Stomach (tissue), 9 donors: ENCODE measurements around the gene TTC28. TPM values are rescaled to one million over a fixed set of nuclear protein-coding genes. Genes with fewer than 3 reads are reported as not detected.

ENCODE experiments used
- DNase-seq, 2 donors: peaks; one replicate each; pipeline versions ENCODE4 v3.0.0 to v3.0.0-alpha.2; 2013 to 2019
- H3K27ac ChIP-seq, 5 donors: fragments of 200-600 bp in 4 of 5; sonication (generic) in 4 of 5; one replicate each; pipeline ENCODE4 v1.5.1; 2013 to 2019; ENCODE audit warnings: mild to moderate bottlenecking in 1 of 5, moderate library complexity in 1 of 5
- H3K27me3 ChIP-seq, 3 donors: fragments of 200-600 bp; sonication (generic); one replicate each; pipeline ENCODE4 v1.5.1; 2017 to 2019; ENCODE audit warnings: mixed run types in 1 of 3
- H3K36me3 ChIP-seq, 4 donors: fragments of 200-600 bp; sonication (generic); 1 replicate in 3 of 4; 2 replicates in 1 of 4; pipeline ENCODE4 v1.5.1; 2016 to 2019
- H3K4me1 ChIP-seq, 4 donors: fragments of 200-600 bp; sonication (generic); one replicate each; pipeline ENCODE4 v1.5.1; 2016 to 2019
- H3K4me3 ChIP-seq, 4 donors: fragments of 200-600 bp; sonication (generic) in 3 of 4; one replicate each; pipeline ENCODE4 v1.5.1; 2016 to 2019; ENCODE audit warnings: mild to moderate bottlenecking in 1 of 4
- H3K9me3 ChIP-seq, 4 donors: fragments of 200-600 bp; sonication (generic); one replicate each; pipeline ENCODE4 v1.5.1; 2016 to 2019
- CTCF ChIP-seq, 7 experiments: fragments of 450-650 bp in 4 of 7; fragments of 200-600 bp in 3 of 7; sonication (generic) in 3 of 7; IDR thresholded peaks; one replicate each; pipeline ENCODE4 v1.5.1; 2016 to 2019; ENCODE audit warnings: antibody characterized with exemption in 7 of 7, control low read depth in 2 of 7, mild to moderate bottlenecking in 1 of 7
- EP300 ChIP-seq: sonication (generic); formaldehyde crosslinking; IDR thresholded peaks from one replicate; pipeline ENCODE4 v1.6.1; 2017; ENCODE audit warnings: antibody characterized with exemption
- POLR2A ChIP-seq, 4 donors: fragments of 450-650 bp; IDR thresholded peaks; one replicate each; pipeline ENCODE4 v1.6.1; 2016; ENCODE audit warnings: antibody characterized with exemption in 4 of 4, control low read depth in 2 of 4, mild to moderate bottlenecking in 1 of 4, moderate library complexity in 1 of 4
- POLR2AphosphoS5 ChIP-seq, 3 donors: sonication (generic); formaldehyde crosslinking; IDR thresholded peaks; one replicate each; pipeline ENCODE4 v1.6.1; 2016; ENCODE audit warnings: antibody characterized with exemption in 3 of 3
- WGBS, 5 donors: extraction: QIAGEN DNeasy Blood & Tissue Kit in 3 of 5; methylation state at CpG; one replicate each; pipeline versions ENCODE4 v1.1.5 to v1.1.7; 2013 to 2018; 5-methylcytosine and 5-hydroxymethylcytosine counted together
- intact Hi-C: fragments of 100-400 bp; cut with DNase I; formaldehyde crosslinking; loops from one replicate; pipeline ENCODE4 v1.15.1; 2023; ENCODE audit warnings: low total_unique reads
- polyA plus RNA-seq, 3 donors: library from polyadenylated mRNA; stranded (reverse); fragments of 200-250 nt; gene quantifications; one replicate each; pipeline ENCODE4 v1.2.3, GENCODE V29; 2013
- total RNA-seq, 5 donors: library from RNA; depleted of rRNA; stranded (reverse); fragments of >200 nt; gene quantifications; one replicate each; pipeline versions ENCODE4 v1.1.0 to v1.2.3, GENCODE V29; 2014 to 2016
- donor health status: healthy with polysubstance abuse.
- donor health status: Bipolar disorder and iron deficiency.
- donor health status: healthy.

Gene TTC28
- total and polyA plus RNA-seq, 8 donors: 1.7 to 53.4 (median 24.6) TPM

- no peaks in the 10 kb centered on the region for H3K36me3 ChIP-seq
- TF ChIP-seq POLR2A (IDR thresholded peaks at IDR 0.05): no peak
- TF ChIP-seq EP300: no peak
- no peak for TF ChIP-seq POLR2AphosphoS5 (IDR thresholded peaks at IDR 0.05)
- no peak for TF ChIP-seq CTCF (IDR thresholded peaks at IDR 0.05)
- intact Hi-C loops: no loop called here
These were observed 229.5 kb downstream of the TTC28 start for GRCh38 chr22:28450109-28450508.

GRCh38 chr22:28449041-28449440, 230.6 kb downstream of the TTC28 start:
- Histone ChIP-seq H3K4me3 (no peak overlapping the region), H3K36me3 (no peaks in the 10 kb centered on the region), H3K27me3 (no peaks in the 10 kb centered on the region), H3K27ac (no peak overlapping the region), H3K9me3 (no peaks in the 10 kb centered on the region), H3K4me1 (peaks cover 0 to 9% (median 3%) of the 10 kb centered on the region in 4 donors)
- 83 to 100% (median 88%) methylated on average over 1 of the region's 1 CpG for WGBS, 5 donors
- DNase-seq: no peak
- intact Hi-C loops: loop anchor here (10.0 kb wide), 1 partner anchor 394 kb away; no protein-coding TSS in a partner anchor
- TF ChIP-seq POLR2A (IDR thresholded peaks at IDR 0.05): no peak
- TF ChIP-seq POLR2AphosphoS5 (IDR thresholded peaks at IDR 0.05): no peak
- TF ChIP-seq CTCF (IDR thresholded peaks at IDR 0.05): no peak
- no peak for TF ChIP-seq EP300

More at GRCh38 chr22:28450109-28450508, 229.5 kb downstream of the TTC28 start:
- Histone ChIP-seq H3K4me3 (no peak overlapping the region), H3K9me3 (no peaks in the 10 kb centered on the region), H3K27me3 (no peaks in the 10 kb centered on the region), H3K27ac (no peak overlapping the region), H3K4me1 (no peaks in the 10 kb centered on the region)
- DNase-seq: no peak
- WGBS, 5 donors: 60 to 89% (median 76%) methylated on average over 1 of the region's 1 CpG

- Histone ChIP-seq H3K4me1 (peaks cover 0 to 9% (median 5%) of the 10 kb centered on the region in 4 donors), H3K27me3 (no peaks in the 10 kb centered on the region), H3K9me3 (no peaks in the 10 kb centered on the region), H3K36me3 (no peaks in the 10 kb centered on the region), H3K4me3 (no peak overlapping the region), H3K27ac (no peak overlapping the region)
- intact Hi-C loops: loop anchor here (10.0 kb wide), 1 partner anchor 394 kb away; no protein-coding TSS in a partner anchor
- WGBS, 5 donors: 83 to 94% (median 89%) methylated on average over 1 of the region's 1 CpG
- no peak for DNase-seq
- TF ChIP-seq CTCF (IDR thresholded peaks at IDR 0.05) (no peak), EP300 (no peak), POLR2AphosphoS5 (IDR thresholded peaks at IDR 0.05) (no peak), POLR2A (IDR thresholded peaks at IDR 0.05) (no peak)
These were observed 231.0 kb downstream of the TTC28 start for GRCh38 chr22:28448625-28449024.

- intact Hi-C loops: loop anchor here (10.0 kb wide), 1 partner anchor 390 kb away; no protein-coding TSS in a partner anchor
These were observed 235.0 kb downstream of the TTC28 start for GRCh38 chr22:28444659-28445058.

GRCh38 chr22:28443526-28443876, 236.1 kb downstream of the TTC28 start:
- intact Hi-C loops: loop anchor here (10.0 kb wide), 1 partner anchor 389 kb away; no protein-coding TSS in a partner anchor
- Histone ChIP-seq H3K9me3 (no peaks in the 10 kb centered on the region), H3K27ac (peak overlapping the region in 4 of 5 donors; percentile 75 to 90 (median 86)), H3K4me1 (peaks cover 8 to 54% (median 35%) of the 10 kb centered on the region in 4 donors), H3K27me3 (no peaks in the 10 kb centered on the region), H3K36me3 (no peaks in the 10 kb centered on the region), H3K4me3 (peak overlapping the region; percentile 54 to 65 (median 62))
- WGBS, 5 donors: 0 to 4% (median 1%) methylated on average over 5 of the region's 5 CpGs
- TF ChIP-seq POLR2AphosphoS5 (IDR thresholded peaks at IDR 0.05) (peak; percentile 61 to 90 (median 77)), CTCF (IDR thresholded peaks at IDR 0.05) (no peak), POLR2A (IDR thresholded peaks at IDR 0.05) (peak in 1 of 4 donors; percentile 50), EP300 (no peak)
- peak; percentile 62 to 94 for DNase-seq

More at GRCh38 chr22:28444659-28445058, 235.0 kb downstream of the TTC28 start:
- 57 to 79% (median 65%) methylated on average over 5 of the region's 5 CpGs for WGBS, 5 donors
- DNase-seq: no peak
- Histone ChIP-seq H3K4me3 (no peak overlapping the region), H3K36me3 (no peaks in the 10 kb centered on the region), H3K27me3 (no peaks in the 10 kb centered on the region), H3K9me3 (no peaks in the 10 kb centered on the region), H3K4me1 (peaks cover 8 to 44% (median 31%) of the 10 kb centered on the region in 4 donors), H3K27ac (no peak overlapping the region)
- TF ChIP-seq EP300: no peak
